ENCODE results near the gene ARMH4.

- no peak for TF ChIP-seq CTCF (IDR thresholded peaks at IDR 0.05)
- TF ChIP-seq ZFX (IDR thresholded peaks at IDR 0.05; ENCODE audit: borderline replicate concordance): no peak
These were observed 44.2 kb upstream of the ARMH4 start for GRCh38 chr14:58196198-58196597.

All from 22Rv1 (cell line).